ENCODE results near the gene MDM1. TPM values are rescaled to one million over a fixed set of nuclear protein-coding genes. Genes with fewer than 3 reads are reported as not detected.

MDM1 gene
- total RNA-seq, 1 experiment from 2014 or later, result 10.6 TPM

- H3K79me1 ChIP-seq (ENCODE audit: insufficient read depth, low read depth, low read length, poor library complexity, severe bottlenecking), result no peaks in the 10 kb centered on the region
- Mint-ChIP-seq H3K27me3 (ENCODE audit: low read depth) (peaks cover 42% of the 10 kb centered on the region), H3K27ac (no peak overlapping the region), H3K36me3 (ENCODE audit: insufficient read depth in 1 of 3, low read depth in 3 of 3) (no peaks in the 10 kb centered on the region), H3K4me3 (no peak overlapping the region), H3K9me3 (no peaks in the 10 kb centered on the region), H3K4me1 (peaks cover 14 to 25% of the 10 kb centered on the region in 2 experiments)
- H3K4me1 ChIP-seq (ENCODE audit: insufficient read depth, low read length), result no peaks in the 10 kb centered on the region
- H3K14ac ChIP-seq (ENCODE audit: insufficient read depth, low read length), result no peak overlapping the region
- H2BK120ac ChIP-seq (ENCODE audit: low read depth, low read length, poor library complexity, severe bottlenecking), result no peak overlapping the region
- no peak overlapping the region for H2AK5ac ChIP-seq (ENCODE audit: insufficient read length, low read length)
- no peak overlapping the region for H2BK12ac ChIP-seq (ENCODE audit: insufficient read length, low read depth, low read length)
- no peak overlapping the region for H3T11ph ChIP-seq (ENCODE audit: low read length)
- H2BK5ac ChIP-seq (ENCODE audit: insufficient read length, low read length), result no peak overlapping the region
- H2BK20ac ChIP-seq (ENCODE audit: low read depth, low read length, poor library complexity, severe bottlenecking), result no peak overlapping the region
- H3K18ac ChIP-seq (ENCODE audit: insufficient read length, low read depth, low read length), result no peak overlapping the region
- H3K79me2 ChIP-seq (ENCODE audit: insufficient read depth, low read length), result no peaks in the 10 kb centered on the region; the same call in 1 of the 2 replicates
- H3K4me2 ChIP-seq (ENCODE audit: insufficient read depth, insufficient read length, low read length), result no peak overlapping the region
- TF ChIP-seq CTCF (conservative IDR thresholded peaks at IDR 0.05), result no peak
- H4K91ac ChIP-seq (ENCODE audit: insufficient read length, low read depth, low read length), result no peak overlapping the region
- H3K9ac ChIP-seq (ENCODE audit: extremely low read depth, insufficient read length, low read length), result no peak overlapping the region
- H3K23ac ChIP-seq (ENCODE audit: insufficient read length, low read depth, low read length), result no peak overlapping the region
- no peak overlapping the region for H2AFZ ChIP-seq (ENCODE audit: low read length)
- no peak overlapping the region for H4K8ac ChIP-seq (replicated peaks; ENCODE audit: insufficient read length, low read depth, low read length)
- no peak overlapping the region for H4K5ac ChIP-seq (ENCODE audit: insufficient read length, low read depth, low read length)
- H2BK15ac ChIP-seq (ENCODE audit: low read depth, low read length), result no peak overlapping the region
- H3K27ac ChIP-seq (ENCODE audit: insufficient read length, low read depth, low read length), result no peak overlapping the region
- peaks cover 3% of the 10 kb centered on the region for H3K23me2 ChIP-seq (ENCODE audit: insufficient read length, low read depth, low read length, poor library complexity, severe bottlenecking)
- H3K27me3 ChIP-seq (ENCODE audit: insufficient read depth, low read length), result no peaks in the 10 kb centered on the region
- DNase-seq, result no peak
- no peak overlapping the region for H3K4ac ChIP-seq (ENCODE audit: low read depth, low read length)
- no peaks in the 10 kb centered on the region for H3K9me3 ChIP-seq (ENCODE audit: control insufficient read depth, low read depth, low read length)
- H4K20me1 ChIP-seq (ENCODE audit: control insufficient read depth, insufficient read depth, insufficient read length), result no peaks in the 10 kb centered on the region
- H3K56ac ChIP-seq (ENCODE audit: insufficient read length, low read depth, low read length), result no peak overlapping the region
These were observed 24.0 kb upstream of the MDM1 start for GRCh38 chr12:68356060-68356695.

Measured in H9 (cell line).